SK-N-SH (cell line): Measurements from ENCODE around the gene ZCWPW2. TPM values are rescaled to one million over a fixed set of nuclear protein-coding genes. Genes with fewer than 3 reads are reported as not detected.

Source experiments
- CTCF ChIA-PET: fragments of 300-600, 350-600 bp; formaldehyde crosslinking; extraction: SDS; loops from one replicate; lab custom pipeline; 2021; lab: Yijun Ruan, JAX
- POLR2A ChIA-PET: fragments of 350-600 bp; sonication (Branson Sonifier 250); formaldehyde crosslinking; extraction: SDS; loops from one replicate; lab custom pipeline; 2020; ENCODE audit warnings: antibody characterized with exemption, inconsistent platforms; lab: Yijun Ruan, JAX
- DNase-seq: peaks from one replicate; pipeline ENCODE4 v3.0.0; 2012
- H2AFZ ChIP-seq: fragments of 200-600 bp; sonication (generic); 2 replicates; pipeline ENCODE4 v1.8.1; 2016; ENCODE audit warnings: antibody characterized with exemption, mild to moderate bottlenecking, low read depth
- H3F3A ChIP-seq: fragments of 200-600 bp; sonication (generic); replicated peaks from 2 replicates; pipeline ENCODE3; 2016; ENCODE audit warnings: antibody characterized with exemption, mild to moderate bottlenecking; ENCODE audit not compliant: insufficient read depth
- H3K27ac ChIP-seq, 2 experiments: fragments of 200-500 bp in 1 of 2; fragments of 200-600 bp in 1 of 2; sonication (Bioruptor generic) in 1 of 2; sonication (generic), shearing (Covaris generic) in 1 of 2; 2 replicates each; pipeline versions ENCODE4 v1.5.1 to v1.6.1; 2014 to 2016; ENCODE audit warnings: low read depth in 2 of 2, inconsistent platforms in 1 of 2, low read length in 1 of 2, mild to moderate bottlenecking in 1 of 2, mixed read lengths in 1 of 2
- H3K27me3 ChIP-seq: fragments of 200-600 bp; sonication (generic), shearing (Covaris generic); 2 replicates; pipeline ENCODE4 v1.6.1; 2016; ENCODE audit warnings: mixed run types; ENCODE audit not compliant: insufficient read depth
- H3K36me3 ChIP-seq, 2 experiments: fragments of 200-500 bp in 1 of 2; fragments of 200-600 bp in 1 of 2; sonication (Bioruptor generic) in 1 of 2; sonication (generic) in 1 of 2; replicated peaks in 1 of 2; 2 replicates each; pipeline versions ENCODE3 to v1.5.1; 2014 to 2016; ENCODE audit warnings: low read length in 1 of 2, mild to moderate bottlenecking in 1 of 2; ENCODE audit not compliant: insufficient read depth in 2 of 2, control insufficient read depth in 1 of 2
- H3K4me1 ChIP-seq, 2 experiments: fragments of 200-500 bp in 1 of 2; fragments of 200-600 bp in 1 of 2; sonication (Bioruptor generic) in 1 of 2; sonication (generic), shearing (Covaris generic) in 1 of 2; 2 replicates each; pipeline versions ENCODE4 v1.5.1 to v1.6.1; 2014 to 2016; ENCODE audit warnings: low read depth in 1 of 2, low read length in 1 of 2, mixed run types in 1 of 2; ENCODE audit not compliant: insufficient read depth in 2 of 2, control insufficient read depth in 1 of 2
- H3K4me2 ChIP-seq: fragments of 200-600 bp; sonication (generic), shearing (Covaris generic); 2 replicates; pipeline ENCODE4 v1.6.1; 2017; ENCODE audit warnings: mixed run types
- H3K4me3 ChIP-seq, 2 experiments: fragments of 200-500 bp in 1 of 2; fragments of 200-600 bp in 1 of 2; sonication (Bioruptor generic) in 1 of 2; sonication (generic), shearing (Covaris generic) in 1 of 2; 2 replicates each; pipeline versions ENCODE4 v1.5.1 to v1.8.1; 2014 to 2016; ENCODE audit warnings: low read depth in 2 of 2, inconsistent platforms in 1 of 2, low read length in 1 of 2, mild to moderate bottlenecking in 1 of 2, mixed read lengths in 1 of 2, moderate library complexity in 1 of 2
- H3K79me2 ChIP-seq: fragments of 200-600 bp; sonication (generic); 2 replicates; pipeline ENCODE4 v1.8.1; 2017; ENCODE audit warnings: mild to moderate bottlenecking; ENCODE audit not compliant: insufficient read depth
- H3K9ac ChIP-seq: fragments of 200-600 bp; sonication (generic); 2 replicates; pipeline ENCODE4 v1.6.1; 2017; ENCODE audit warnings: mixed run types
- H3K9me2 ChIP-seq: fragments of 200-600 bp; sonication (generic); 2 replicates; pipeline ENCODE4 v1.6.1; 2017; ENCODE audit warnings: mixed run types
- H3K9me3 ChIP-seq: fragments of 200-600 bp; sonication (generic); 2 replicates; pipeline ENCODE4 v1.6.1; 2017; ENCODE audit warnings: mixed run types, mild to moderate bottlenecking, moderate library complexity
- H4K20me1 ChIP-seq: fragments of 200-600 bp; sonication (generic); 2 replicates; pipeline ENCODE4 v1.6.1; 2017; ENCODE audit warnings: mild to moderate bottlenecking, mixed run types; ENCODE audit not compliant: insufficient read depth
- CHD2 ChIP-seq: fragments of 150-350 bp; IDR thresholded peaks from 2 replicates; pipeline ENCODE4 v1.6.1; 2018; ENCODE audit warnings: low read length; ENCODE audit not compliant: partially characterized antibody
- EZH2phosphoT487 ChIP-seq: fragments of 200-600 bp; sonication (generic); IDR thresholded peaks from 2 replicates; pipeline ENCODE4 v1.6.1; 2017; ENCODE audit warnings: low read depth, mixed run types, mild to moderate bottlenecking, antibody characterized with exemption, moderate library complexity, borderline replicate concordance
- FOXJ3 ChIP-seq: sonication (generic); formaldehyde crosslinking; IDR thresholded peaks from 2 replicates; pipeline ENCODE4 v1.5.1; 2020; ENCODE audit warnings: mild to moderate bottlenecking, missing genetic modification reagents
- GABPA ChIP-seq: IDR thresholded peaks from 2 replicates; pipeline ENCODE4 v1.4.0; 2012; ENCODE audit warnings: low read depth, mild to moderate bottlenecking
- GATA2 ChIP-seq: sonication (generic); formaldehyde crosslinking; IDR thresholded peaks from 2 replicates; pipeline ENCODE4 v1.5.0; 2020; ENCODE audit warnings: mild to moderate bottlenecking, missing genetic modification reagents
- IRF3 ChIP-seq: fragments of 150-350 bp; IDR thresholded peaks from 2 replicates; pipeline ENCODE4 v1.6.1; 2016; ENCODE audit warnings: mild to moderate bottlenecking, low read depth, low read length
- JUND ChIP-seq: IDR thresholded peaks from 2 replicates; pipeline ENCODE4 v1.4.0; 2012
- NFIC ChIP-seq: IDR thresholded peaks from 2 replicates; pipeline ENCODE4 v1.4.0; 2012; ENCODE audit warnings: borderline replicate concordance
- NRF1 ChIP-seq: IDR thresholded peaks from 2 replicates; pipeline ENCODE4 v1.6.1; 2012; ENCODE audit warnings: low read depth, mild to moderate bottlenecking, low read length
- POLR2AphosphoS5 ChIP-seq: IDR thresholded peaks from 2 replicates; pipeline ENCODE4 v1.6.1; 2012; ENCODE audit warnings: low read depth, low read length
- RCOR1 ChIP-seq: fragments of 150-350 bp; IDR thresholded peaks from 2 replicates; pipeline ENCODE4 v1.6.1; 2017; ENCODE audit warnings: antibody characterized with exemption, low read length
- RFX5 ChIP-seq: IDR thresholded peaks from 2 replicates; pipeline ENCODE4 v1.6.1; 2012; ENCODE audit warnings: mild to moderate bottlenecking, improper control_type of control experiment, low read length
- RXRA ChIP-seq: IDR thresholded peaks from 2 replicates; pipeline ENCODE4 v1.4.0; 2012; ENCODE audit warnings: low read depth, mild to moderate bottlenecking, borderline replicate concordance
- TEAD4 ChIP-seq: IDR thresholded peaks from 2 replicates; pipeline ENCODE4 v1.4.0; 2012; ENCODE audit warnings: mild to moderate bottlenecking, borderline replicate concordance; ENCODE audit not compliant: insufficient read depth
- WGBS: methylation state at CpG from one replicate; pipeline ENCODE4 v1.1.6; 2017; ENCODE audit warnings: low lambda C conversion rate; 5-methylcytosine and 5-hydroxymethylcytosine counted together
- polyA plus RNA-seq, 3 experiments: library from polyadenylated mRNA; depleted of rRNA; stranded (reverse); fragments of >200 nt; gene quantifications; 2 replicates each; pipeline ENCODE4 v1.2.3, GENCODE V29; 2012
- TF ChIP-seq, protein P1 (sequence below): IDR thresholded peaks from 2 replicates; pipeline ENCODE4 v1.4.0; 2012; ENCODE audit warnings: low read depth, borderline replicate concordance
- TF ChIP-seq, protein P2 (sequence below): IDR thresholded peaks from 2 replicates; pipeline ENCODE4 v1.4.0; 2012; ENCODE audit warnings: low read depth, borderline replicate concordance

ZCWPW2 gene
- polyA plus RNA-seq, 1 of the 3 experiments (the other 2 are of a cell fraction): 0.13 TPM

DNA sequence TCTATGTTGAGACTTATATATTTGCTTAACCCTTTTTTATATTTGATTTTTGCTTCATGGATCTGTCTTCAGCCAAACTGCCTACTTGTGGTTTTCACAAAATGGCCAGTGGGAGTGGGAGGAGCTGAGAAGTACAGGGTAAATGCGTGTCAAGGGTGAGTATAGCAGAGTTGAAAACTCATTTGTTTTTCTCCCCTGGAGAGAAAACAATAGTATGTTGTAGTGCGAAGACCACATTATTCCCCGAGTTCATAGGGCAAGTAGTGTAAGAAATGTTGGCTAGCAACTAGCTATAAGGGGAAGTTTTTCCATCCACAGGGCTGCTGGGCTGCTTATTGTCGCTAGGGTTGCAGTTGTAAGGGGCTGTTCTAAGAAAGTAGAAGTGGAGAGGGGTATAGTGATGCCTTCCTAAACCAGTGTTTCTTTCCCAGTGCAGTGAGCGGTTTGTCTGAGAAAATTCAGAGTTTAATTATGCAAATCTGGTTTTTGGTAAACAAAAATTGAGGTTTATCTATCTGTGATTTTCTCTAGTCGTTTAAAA lies 153.9 kb downstream of the ZCWPW2 start (continued):
- TF ChIP-seq, protein P1, sequence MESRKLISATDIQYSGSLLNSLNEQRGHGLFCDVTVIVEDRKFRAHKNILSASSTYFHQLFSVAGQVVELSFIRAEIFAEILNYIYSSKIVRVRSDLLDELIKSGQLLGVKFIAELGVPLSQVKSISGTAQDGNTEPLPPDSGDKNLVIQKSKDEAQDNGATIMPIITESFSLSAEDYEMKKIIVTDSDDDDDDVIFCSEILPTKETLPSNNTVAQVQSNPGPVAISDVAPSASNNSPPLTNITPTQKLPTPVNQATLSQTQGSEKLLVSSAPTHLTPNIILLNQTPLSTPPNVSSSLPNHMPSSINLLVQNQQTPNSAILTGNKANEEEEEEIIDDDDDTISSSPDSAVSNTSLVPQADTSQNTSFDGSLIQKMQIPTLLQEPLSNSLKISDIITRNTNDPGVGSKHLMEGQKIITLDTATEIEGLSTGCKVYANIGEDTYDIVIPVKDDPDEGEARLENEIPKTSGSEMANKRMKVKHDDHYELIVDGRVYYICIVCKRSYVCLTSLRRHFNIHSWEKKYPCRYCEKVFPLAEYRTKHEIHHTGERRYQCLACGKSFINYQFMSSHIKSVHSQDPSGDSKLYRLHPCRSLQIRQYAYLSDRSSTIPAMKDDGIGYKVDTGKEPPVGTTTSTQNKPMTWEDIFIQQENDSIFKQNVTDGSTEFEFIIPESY: no peak
- no peak for TF ChIP-seq NFIC
- TF ChIP-seq CHD2: no peak
- no peak for TF ChIP-seq RFX5
- TF ChIP-seq FOXJ3 (CRISPR knock-in tag): no peak
- no peak for TF ChIP-seq EZH2phosphoT487
- TF ChIP-seq RXRA: no peak

GRCh38 chr3:28504976-28505375 lies 156.5 kb downstream of the ZCWPW2 start:
- no peaks in the 10 kb centered on the region for H3K9me3 ChIP-seq
- H2AFZ ChIP-seq: no peak overlapping the region
- no peaks in the 10 kb centered on the region for H3K79me2 ChIP-seq
- no peak overlapping the region for H3K27ac ChIP-seq
- no peak overlapping the region for H3K4me2 ChIP-seq
- ChIA-PET CTCF (interaction anchor here (1.4 kb wide), 1 partner anchor 162 kb away, joined by 3 read pairs; no protein-coding TSS in a partner anchor), POLR2A (no interaction called here)
- no peaks in the 10 kb centered on the region for H3F3A ChIP-seq
- H3K9ac ChIP-seq: no peak overlapping the region
- no peaks in the 10 kb centered on the region for H4K20me1 ChIP-seq
- no peaks in the 10 kb centered on the region for H3K27me3 ChIP-seq
- H3K36me3 ChIP-seq: no peaks in the 10 kb centered on the region
- 0% methylated on average over 1 of the region's 1 CpG for WGBS
- DNase-seq: no peak
- H3K4me3 ChIP-seq: no peak overlapping the region
- H3K9me2 ChIP-seq: no peaks in the 10 kb centered on the region
- H3K4me1 ChIP-seq: no peaks in the 10 kb centered on the region
- TF ChIP-seq FOXJ3 (CRISPR knock-in tag): no peak
- TF ChIP-seq, protein P1: no peak
- no peak for TF ChIP-seq GATA2 (CRISPR knock-in tag)
- no peak for TF ChIP-seq CHD2
- TF ChIP-seq TEAD4: no peak
- TF ChIP-seq JUND: no peak
- no peak for TF ChIP-seq GABPA
- TF ChIP-seq, protein P2, sequence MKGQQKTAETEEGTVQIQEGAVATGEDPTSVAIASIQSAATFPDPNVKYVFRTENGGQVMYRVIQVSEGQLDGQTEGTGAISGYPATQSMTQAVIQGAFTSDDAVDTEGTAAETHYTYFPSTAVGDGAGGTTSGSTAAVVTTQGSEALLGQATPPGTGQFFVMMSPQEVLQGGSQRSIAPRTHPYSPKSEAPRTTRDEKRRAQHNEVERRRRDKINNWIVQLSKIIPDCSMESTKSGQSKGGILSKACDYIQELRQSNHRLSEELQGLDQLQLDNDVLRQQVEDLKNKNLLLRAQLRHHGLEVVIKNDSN: no peak
- no peak for TF ChIP-seq IRF3
- TF ChIP-seq POLR2AphosphoS5: no peak
- no peak for TF ChIP-seq RCOR1
- no peak for TF ChIP-seq NRF1
